SU-DHL-6 (cell line): ENCODE measurements around the gene UXS1.

Experiments used
- H2AFZ ChIP-seq: fragments of 200-600 bp; sonication (generic); 2 replicates; pipeline ENCODE4 v1.6.1; 2014; ENCODE audit warnings: low read depth, mild to moderate bottlenecking, moderate library complexity, mixed read lengths, antibody characterized with exemption, low read length; ENCODE audit not compliant: severe bottlenecking
- H3F3A ChIP-seq: fragments of 200-600 bp; shearing (Covaris generic); 2 replicates; pipeline ENCODE4 v1.6.0; 2016; ENCODE audit warnings: antibody characterized with exemption, mild to moderate bottlenecking; ENCODE audit not compliant: insufficient read depth
- H3K27ac ChIP-seq: fragments of 200-600 bp; sonication (generic); 2 replicates; pipeline ENCODE4 v1.5.1; 2016; ENCODE audit warnings: low read depth, mild to moderate bottlenecking, low read length, moderate library complexity, mixed read lengths
- H3K27me3 ChIP-seq: fragments of 200-600 bp; sonication (generic), shearing (Covaris generic); 2 replicates; pipeline ENCODE4 v1.6.0; 2014; ENCODE audit warnings: mild to moderate bottlenecking, low read length
- H3K36me3 ChIP-seq: fragments of 200-600 bp; sonication (generic); 2 replicates; pipeline ENCODE4 v1.6.1; 2014; ENCODE audit warnings: mild to moderate bottlenecking, low read length, mixed read lengths
- H3K4me2 ChIP-seq: fragments of 300-600, 200-600 bp; shearing (Covaris generic), sonication (generic); 2 replicates; pipeline ENCODE4 v1.6.0; 2014; ENCODE audit warnings: low read length, low read depth, mild to moderate bottlenecking; ENCODE audit not compliant: poor library complexity, severe bottlenecking
- H3K4me3 ChIP-seq: fragments of 200-600 bp; sonication (generic); 2 replicates; pipeline ENCODE4 v1.5.1; 2014; ENCODE audit warnings: antibody characterized with exemption, low read length, mild to moderate bottlenecking, mixed read lengths; ENCODE audit not compliant: insufficient read depth, poor library complexity, severe bottlenecking
- H3K79me2 ChIP-seq: fragments of 200-600 bp; sonication (generic); 2 replicates; pipeline ENCODE4 v1.6.1; 2014; ENCODE audit warnings: mild to moderate bottlenecking, low read length, moderate library complexity; ENCODE audit not compliant: insufficient read depth
- H3K9ac ChIP-seq: fragments of 200-600 bp; sonication (generic); 2 replicates; pipeline ENCODE4 v1.7.0; 2014; ENCODE audit warnings: mild to moderate bottlenecking, low read length
- H3K9me2 ChIP-seq: fragments of 200-600 bp; sonication (generic); replicated peaks from 2 replicates; pipeline ENCODE4 v1.6.1; 2014; ENCODE audit warnings: low read length; ENCODE audit not compliant: insufficient read depth
- H3K9me3 ChIP-seq: fragments of 200-600 bp; sonication (generic); 2 replicates; pipeline ENCODE4 v1.6.1; 2014; ENCODE audit warnings: low read length, mixed read lengths; ENCODE audit not compliant: insufficient read depth
- H4K20me1 ChIP-seq: fragments of 200-600 bp; sonication (generic); 2 replicates; pipeline ENCODE4 v1.6.1; 2014; ENCODE audit warnings: low read depth, mild to moderate bottlenecking, antibody characterized with exemption, low read length, moderate library complexity, mixed read lengths
- CTCF ChIP-seq: fragments of 200-600 bp; sonication (generic); IDR thresholded peaks from one replicate; pipeline ENCODE4 v1.5.1; 2017; ENCODE audit warnings: antibody characterized with exemption, mild to moderate bottlenecking, low read length, moderate library complexity; ENCODE audit not compliant: insufficient read depth, poor library complexity, severe bottlenecking
- EZH2phosphoT487 ChIP-seq: fragments of 200-600 bp; sonication (generic), shearing (Covaris generic); conservative IDR thresholded peaks from 2 replicates; pipeline ENCODE4 v1.6.1; 2018; ENCODE audit warnings: mild to moderate bottlenecking, antibody characterized with exemption, low read length, moderate library complexity, mixed read lengths

Gene UXS1

GRCh38 chr2:106117882-106118684 lies 76.0 kb downstream of the UXS1 start:
- Histone ChIP-seq H3K27ac (no peak overlapping the region), H3K27me3 (no peaks in the 10 kb centered on the region), H3K9ac (no peak overlapping the region), H3K4me3 (no peak overlapping the region), H3K4me2 (no peak overlapping the region), H3K36me3 (no peaks in the 10 kb centered on the region), H3F3A (no peaks in the 10 kb centered on the region), H3K9me3 (no peaks in the 10 kb centered on the region), H4K20me1 (no peaks in the 10 kb centered on the region), H3K9me2 (no peaks in the 10 kb centered on the region), H2AFZ (no peak overlapping the region), H3K79me2 (no peaks in the 10 kb centered on the region)
- TF ChIP-seq CTCF = no peak
- no peak for TF ChIP-seq EZH2phosphoT487

GRCh38 chr2:106117347-106117746 lies 76.8 kb downstream of the UXS1 start:
- H3K27me3 ChIP-seq = no peaks in the 10 kb centered on the region
- TF ChIP-seq CTCF (no peak), EZH2phosphoT487 (no peak)
- no peak overlapping the region for H3K27ac ChIP-seq

GRCh38 chr2:106116248-106116647 lies 77.9 kb downstream of the UXS1 start:
- no peaks in the 10 kb centered on the region for H3K27me3 ChIP-seq
- H3K9ac ChIP-seq = no peak overlapping the region
- H3K27ac ChIP-seq = no peak overlapping the region
- no peaks in the 10 kb centered on the region for H3K9me2 ChIP-seq
- no peaks in the 10 kb centered on the region for H4K20me1 ChIP-seq
- H3K9me3 ChIP-seq = no peaks in the 10 kb centered on the region
- no peak overlapping the region for H3K4me2 ChIP-seq
- no peaks in the 10 kb centered on the region for H3F3A ChIP-seq
- H3K79me2 ChIP-seq = no peaks in the 10 kb centered on the region
- TF ChIP-seq EZH2phosphoT487 (no peak), CTCF (no peak)
- H2AFZ ChIP-seq = no peak overlapping the region
- no peak overlapping the region for H3K4me3 ChIP-seq
- no peaks in the 10 kb centered on the region for H3K36me3 ChIP-seq

More at GRCh38 chr2:106117347-106117746, 76.8 kb downstream of the UXS1 start:
- Histone ChIP-seq H2AFZ (no peak overlapping the region), H3K4me3 (no peak overlapping the region), H3K9me2 (no peaks in the 10 kb centered on the region), H3K79me2 (no peaks in the 10 kb centered on the region), H3F3A (no peaks in the 10 kb centered on the region), H3K9me3 (no peaks in the 10 kb centered on the region), H3K4me2 (no peak overlapping the region), H3K9ac (no peak overlapping the region), H3K36me3 (no peaks in the 10 kb centered on the region), H4K20me1 (no peaks in the 10 kb centered on the region)
